Activated CD4-positive, alpha-beta T cell treated with anti-CD3 and anti-CD28 coated beads, Interleukin-2, amount 10 ng/mL, durations not matched to agents 7 days and 5 days (primary cell): Measurements from ENCODE around the gene MRPS18B. TPM values are rescaled to one million over a fixed set of nuclear protein-coding genes. Genes with fewer than 3 reads are reported as not detected.
A peak's percentile ranks its signal among the peaks of the same experiment; 100 is the strongest.
"Not testable (repeated sequence)": the region's sequence is repeated elsewhere in the genome, so short reads cannot be mapped to it uniquely, and the experiment has no call there.

Source experiments
- CTCF ChIA-PET: fragments of 350-600 bp; sonication (Branson Sonifier 250); formaldehyde crosslinking; loops from one replicate; lab custom pipeline; 2021; ENCODE audit warnings: antibody characterized with exemption; lab: Charles Lee
- POLR2A ChIA-PET: fragments of 350-600 bp; sonication (Branson Sonifier 250); formaldehyde crosslinking; loops from one replicate; lab custom pipeline; 2021; ENCODE audit warnings: antibody characterized with exemption; lab: Charles Lee
- DNase-seq: peaks from one replicate; pipeline ENCODE4 v3.0.0-alpha.2; 2020
- H3K27ac Mint-ChIP-seq: one replicate; pipeline ENCODE4 v1.8.0; 2021; ENCODE audit warnings: mild to moderate bottlenecking, moderate library complexity, mixed read lengths
- H3K27me3 Mint-ChIP-seq: one replicate; pipeline ENCODE4 v1.8.0; 2021; ENCODE audit warnings: mixed read lengths
- H3K36me3 Mint-ChIP-seq: one replicate; pipeline ENCODE4 v1.8.0; 2021; ENCODE audit warnings: low read depth, mixed read lengths
- H3K4me1 Mint-ChIP-seq: one replicate; pipeline ENCODE4 v1.8.0; 2021; ENCODE audit warnings: mixed read lengths
- H3K4me3 Mint-ChIP-seq: one replicate; pipeline ENCODE4 v1.8.0; 2021; ENCODE audit warnings: mild to moderate bottlenecking, moderate library complexity, mixed read lengths
- H3K9me3 Mint-ChIP-seq: one replicate; pipeline ENCODE4 v1.8.0; 2021; ENCODE audit warnings: mixed read lengths
- total RNA-seq, 2 experiments: library from RNA; stranded (reverse); gene quantifications; one replicate each; pipeline ENCODE4 v1.2.3, GENCODE V29; 2021

MRPS18B gene
- total RNA-seq, 2 experiments from 2014 or later, result 41.4 to 44.4 TPM

DNA sequence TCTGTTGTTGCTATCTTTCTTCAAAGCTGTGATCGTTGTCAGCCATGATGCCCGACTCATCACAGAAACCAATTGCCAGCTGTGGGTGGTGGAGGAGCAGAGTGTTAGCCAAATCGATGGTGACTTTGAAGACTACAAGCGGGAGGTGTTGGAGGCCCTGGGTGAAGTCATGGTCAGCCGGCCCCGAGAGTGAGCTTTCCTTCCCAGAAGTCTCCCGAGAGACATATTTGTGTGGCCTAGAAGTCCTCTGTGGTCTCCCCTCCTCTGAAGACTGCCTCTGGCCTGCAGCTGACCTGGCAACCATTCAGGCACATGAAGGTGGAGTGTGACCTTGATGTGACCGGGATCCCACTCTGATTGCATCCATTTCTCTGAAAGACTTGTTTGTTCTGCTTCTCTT is 27.1 kb upstream of the MRPS18B start:
- DNase-seq, result no peak
- POLR2A ChIA-PET, result no interaction called here
- H3K4me3 Mint-ChIP-seq, result no peak overlapping the region
- no peaks in the 10 kb centered on the region for H3K27me3 Mint-ChIP-seq
- no peaks in the 10 kb centered on the region for H3K9me3 Mint-ChIP-seq
- H3K4me1 Mint-ChIP-seq, result peaks cover 3% of the 10 kb centered on the region
- H3K27ac Mint-ChIP-seq, result no peak overlapping the region
- peaks cover 58% of the 10 kb centered on the region for H3K36me3 Mint-ChIP-seq
- CTCF ChIA-PET, result interaction anchor here (0.7 to 1.9 kb wide), 6 partner anchors 13 to 165 kb away, joined by 3 to 7 read pairs (median 4); no protein-coding TSS in a partner anchor

DNA sequence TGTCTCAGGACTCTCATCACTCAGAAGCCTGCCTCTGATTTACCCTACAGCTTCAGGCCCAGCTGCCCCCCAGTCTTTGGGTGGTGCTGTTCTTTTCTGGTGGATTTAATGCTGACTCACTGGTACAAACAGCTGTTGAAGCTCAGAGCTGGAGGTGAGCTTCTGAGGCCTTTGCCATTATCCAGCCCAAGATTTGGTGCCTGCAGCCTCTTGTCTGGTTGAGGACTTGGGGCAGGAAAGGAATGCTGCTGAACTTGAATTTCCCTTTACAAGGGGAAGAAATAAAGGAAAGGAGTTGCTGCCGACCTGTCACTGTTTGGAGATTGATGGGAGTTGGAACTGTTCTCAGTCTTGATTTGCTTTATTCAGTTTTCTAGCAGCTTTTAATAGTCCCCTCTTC is 26.6 kb upstream of the MRPS18B start:
- DNase-seq, result no peak
- ChIA-PET CTCF (interaction anchor here (0.8 to 1.9 kb wide), 4 partner anchors 22 to 140 kb away, joined by 3 to 7 read pairs (median 6); no protein-coding TSS in a partner anchor), POLR2A (no interaction called here)
- Mint-ChIP-seq H3K27ac (no peak overlapping the region), H3K9me3 (no peaks in the 10 kb centered on the region), H3K4me1 (peaks cover 3% of the 10 kb centered on the region), H3K4me3 (no peak overlapping the region), H3K36me3 (peaks cover 56% of the 10 kb centered on the region), H3K27me3 (no peaks in the 10 kb centered on the region)

DNA sequence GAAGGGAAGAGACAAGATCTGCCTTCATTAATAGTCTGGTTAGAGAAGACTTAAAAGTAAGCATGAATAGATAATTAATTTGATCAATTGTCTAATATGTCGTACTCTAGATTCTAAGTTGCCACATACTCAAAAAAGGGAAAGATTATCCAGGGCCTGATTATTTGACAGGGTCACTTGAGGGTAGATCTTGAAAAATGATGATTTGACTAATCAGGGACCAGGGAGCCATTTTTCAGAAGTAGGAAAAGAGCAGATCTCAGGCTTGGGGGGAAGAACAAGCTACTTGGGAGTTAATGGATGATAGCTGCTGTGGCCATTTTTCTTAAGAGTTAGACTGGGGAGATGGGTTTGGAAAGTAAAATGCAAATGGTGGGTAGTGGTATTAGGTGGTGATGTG is 25.4 kb upstream of the MRPS18B start:
- POLR2A ChIA-PET, result no interaction called here
- Mint-ChIP-seq H3K27me3 (no peaks in the 10 kb centered on the region), H3K9me3 (no peaks in the 10 kb centered on the region), H3K27ac (no peak overlapping the region), H3K4me3 (no peak overlapping the region), H3K36me3 (peaks cover 51% of the 10 kb centered on the region), H3K4me1 (peaks cover 5% of the 10 kb centered on the region)
- DNase-seq, result no peak
- CTCF ChIA-PET, result interaction anchor here (1.5 kb wide), 1 partner anchor 15 kb away, joined by 4 read pairs; no protein-coding TSS in a partner anchor

DNA sequence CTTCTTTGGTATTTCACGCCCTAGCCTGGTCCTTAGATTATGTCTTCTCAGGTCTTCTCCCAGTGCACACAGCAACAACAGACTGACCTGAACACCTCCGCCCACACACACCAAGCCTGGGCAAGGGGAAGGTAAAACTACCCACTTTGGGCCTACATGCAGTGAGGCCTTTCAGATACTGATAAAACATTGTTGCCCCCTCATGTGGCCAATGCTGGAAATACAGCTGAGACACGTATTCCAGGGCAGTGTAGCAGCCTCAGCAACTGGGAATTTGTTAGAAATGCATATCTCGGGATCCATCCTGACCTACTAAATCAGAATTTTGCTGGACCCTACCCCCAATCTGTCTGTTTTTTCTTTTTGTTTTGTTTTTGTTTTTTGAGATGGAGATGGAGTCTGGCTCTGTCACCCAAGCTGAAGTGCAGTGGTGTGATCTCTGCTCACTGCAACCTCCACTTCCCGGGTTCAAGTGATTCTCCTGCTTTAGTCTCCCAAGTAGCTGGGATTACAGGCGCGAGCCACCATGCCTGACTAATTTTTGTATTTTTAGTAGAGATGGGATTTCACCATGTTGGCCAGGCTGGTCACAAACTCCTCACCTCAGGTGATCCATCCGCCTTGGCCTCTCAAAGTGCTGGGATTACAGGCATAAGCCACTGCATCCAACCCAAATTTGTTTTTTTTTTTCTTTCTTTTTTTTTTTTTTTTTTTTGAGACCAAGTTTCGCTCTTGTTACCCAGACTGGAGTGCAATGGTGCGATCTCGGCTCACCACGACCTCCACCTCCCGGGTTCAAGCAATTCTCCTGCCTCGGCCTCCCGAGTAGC is 20.1 kb upstream of the MRPS18B start:
- H3K27ac Mint-ChIP-seq, result peak overlapping the region; percentile 74

DNA sequence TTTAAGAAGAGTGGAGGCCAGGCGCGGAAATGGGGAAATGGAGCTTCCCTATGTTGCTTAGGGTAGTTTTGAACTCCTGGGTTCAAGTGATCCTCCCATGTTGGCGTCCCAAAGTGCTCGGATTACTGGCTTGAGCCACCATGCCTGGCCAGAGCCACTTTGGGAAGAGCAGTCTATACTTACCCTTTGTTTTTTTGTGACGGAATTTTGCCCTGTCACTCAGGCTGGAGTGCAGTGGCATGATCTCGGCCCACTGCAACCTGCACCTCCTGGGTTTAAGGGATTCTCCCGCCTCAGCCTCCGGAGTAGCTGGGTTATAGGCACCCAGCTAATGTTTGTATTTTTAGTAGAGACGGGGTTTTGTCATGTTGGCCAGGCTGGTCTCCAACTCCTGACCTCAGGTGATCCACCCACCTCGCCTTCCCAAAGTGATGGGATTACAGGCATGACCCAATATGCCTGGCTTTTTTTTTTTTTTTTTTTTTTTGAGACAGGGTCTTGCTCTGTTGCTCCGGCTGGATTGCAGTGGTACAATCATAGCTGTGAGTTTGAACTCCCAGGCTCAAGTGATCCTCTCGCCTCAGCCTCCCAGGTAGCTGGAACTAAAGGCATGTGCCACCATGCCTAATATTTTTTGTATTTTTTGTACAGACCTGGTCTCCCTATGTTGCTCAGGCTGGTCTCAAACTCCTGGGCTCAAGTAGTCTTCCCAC is 18.6 kb upstream of the MRPS18B start:
- Mint-ChIP-seq H3K27me3 (no peaks in the 10 kb centered on the region), H3K4me1 (peaks cover 19% of the 10 kb centered on the region), H3K36me3 (peaks cover 31% of the 10 kb centered on the region), H3K9me3 (no peaks in the 10 kb centered on the region), H3K27ac (no peak overlapping the region), H3K4me3 (no peak overlapping the region)
- CTCF ChIA-PET, result interaction anchor here (0.8 to 4.9 kb wide), 8 partner anchors 16 to 123 kb away, joined by 3 to 17 read pairs (median 6); partner anchors contain the start of gene ABCF1
- POLR2A ChIA-PET, result no interaction called here
- no peak for DNase-seq

More for the DNA sequence above, 20.1 kb upstream of the MRPS18B start:
- not testable (repeated sequence) for H3K27me3 Mint-ChIP-seq, H3K9me3 Mint-ChIP-seq, H3K4me1 Mint-ChIP-seq, H3K4me3 Mint-ChIP-seq
- CTCF ChIA-PET, result interaction anchor here (0.7 to 4.9 kb wide), 24 partner anchors 8 to 133 kb away, joined by 3 to 21 read pairs (median 5); partner anchors contain the start of genes MDC1, MRPS18B and PPP1R10
- POLR2A ChIA-PET, result interaction anchor here (0.6 to 1.6 kb wide), 2 partner anchors 67 to 116 kb away, joined by 5 to 11 read pairs; no protein-coding TSS in a partner anchor
- peaks cover 18% of the 10 kb centered on the region for H3K36me3 Mint-ChIP-seq
- DNase-seq, result peak; percentile 87

DNA sequence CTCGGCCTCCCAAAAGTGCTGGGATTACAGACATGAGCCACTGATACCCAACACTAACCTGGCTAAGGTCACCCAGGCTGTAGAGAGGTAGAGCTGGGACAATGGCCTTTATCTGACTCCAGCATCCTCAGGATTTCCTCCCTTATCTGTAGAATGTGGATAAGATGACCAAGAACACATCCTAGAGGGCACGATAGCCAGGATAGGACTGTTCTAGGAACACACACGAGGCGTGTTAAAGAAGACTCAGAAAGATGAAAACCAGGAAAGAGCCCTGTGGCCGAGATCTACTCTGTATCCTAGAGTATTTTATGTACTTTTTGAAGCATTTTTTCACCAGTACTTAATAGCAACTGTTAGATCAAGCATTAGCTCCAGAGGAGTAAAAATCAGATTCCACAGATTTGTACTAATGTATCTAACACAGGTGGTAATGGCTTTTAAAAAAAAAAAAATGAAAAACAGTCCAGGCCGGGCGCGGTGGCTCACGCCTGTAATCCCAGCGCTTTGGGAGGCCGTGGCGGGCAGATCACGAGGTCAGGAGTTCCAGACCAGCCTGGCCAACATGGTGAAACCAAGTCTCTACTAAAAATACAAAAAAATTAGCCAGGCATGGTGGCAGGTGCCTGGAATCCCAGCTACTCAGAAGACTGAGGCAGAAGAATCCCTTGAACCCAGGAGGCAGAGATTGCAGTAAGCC is 17.9 kb upstream of the MRPS18B start:
- peaks cover 33% of the 10 kb centered on the region for H3K36me3 Mint-ChIP-seq
- no peak for DNase-seq
- H3K4me1 Mint-ChIP-seq, result peaks cover 19% of the 10 kb centered on the region
- peak overlapping the region; percentile 36 for H3K27ac Mint-ChIP-seq
- H3K9me3 Mint-ChIP-seq, result no peaks in the 10 kb centered on the region
- no peak overlapping the region for H3K4me3 Mint-ChIP-seq
- H3K27me3 Mint-ChIP-seq, result no peaks in the 10 kb centered on the region
- ChIA-PET CTCF (interaction anchor here (0.8 to 4.9 kb wide), 9 partner anchors 13 to 118 kb away, joined by 3 to 17 read pairs (median 4); no protein-coding TSS in a partner anchor), POLR2A (interaction anchor here (0.6 kb wide), 1 partner anchor 12 kb away, joined by 7 read pairs; no protein-coding TSS in a partner anchor)

DNA sequence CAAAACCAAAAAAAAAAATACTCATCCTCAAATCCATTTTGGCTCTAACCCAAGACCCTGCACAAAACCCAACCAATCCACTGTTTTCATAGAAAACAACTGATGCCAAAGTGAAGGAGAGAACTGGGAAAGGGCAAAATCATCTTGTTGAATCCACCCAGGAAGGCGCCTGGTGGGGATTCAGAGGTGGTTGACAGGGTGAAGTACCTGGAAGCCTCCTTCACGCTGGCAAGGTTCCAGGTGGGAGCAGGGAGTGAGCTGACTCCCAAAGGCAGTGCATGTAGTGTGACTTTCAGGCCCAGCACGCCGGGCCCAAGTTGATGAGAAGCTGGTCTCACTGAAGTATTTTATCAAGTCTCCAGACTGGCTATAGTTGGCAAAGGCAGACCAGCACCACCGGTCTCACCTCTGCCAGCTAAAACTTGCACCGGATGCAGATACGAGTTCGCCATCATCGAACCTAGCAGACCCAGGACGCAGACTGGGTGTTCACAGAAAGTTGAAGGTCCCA is 17.1 kb upstream of the MRPS18B start:
- POLR2A ChIA-PET, result interaction anchor here (0.6 kb wide), 3 partner anchors 13 to 60 kb away, joined by 4 to 7 read pairs (median 7); no protein-coding TSS in a partner anchor
- H3K27ac Mint-ChIP-seq, result peak overlapping the region; percentile 11

DNA sequence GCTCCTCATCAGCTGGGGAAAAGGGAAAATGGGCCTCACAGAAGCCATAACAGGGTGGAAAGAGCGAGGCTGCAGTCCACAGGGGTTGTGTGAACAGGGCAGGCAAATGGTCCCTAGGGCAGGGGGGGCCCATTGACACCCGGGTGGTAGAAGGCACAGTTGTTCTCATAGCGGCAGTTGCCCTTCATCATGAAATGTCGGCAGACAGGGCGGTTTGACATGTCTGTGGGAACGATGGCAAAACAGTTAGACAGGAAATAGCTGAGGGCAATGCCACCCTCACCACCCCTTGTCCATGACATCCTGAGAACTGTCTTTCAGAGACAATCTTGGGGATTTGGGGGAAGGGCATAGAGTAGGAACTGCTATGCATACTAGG is 16.2 kb upstream of the MRPS18B start:
- CTCF ChIA-PET, result interaction anchor here (0.6 to 1.9 kb wide), 5 partner anchors 9 to 434 kb away, joined by 3 to 5 read pairs (median 3); no protein-coding TSS in a partner anchor
- no peak for DNase-seq
- Mint-ChIP-seq H3K36me3 (peaks cover 43% of the 10 kb centered on the region), H3K4me1 (peaks cover 24% of the 10 kb centered on the region), H3K9me3 (no peaks in the 10 kb centered on the region), H3K27me3 (no peaks in the 10 kb centered on the region), H3K4me3 (no peak overlapping the region), H3K27ac (peak overlapping the region; percentile 52)
- POLR2A ChIA-PET, result interaction anchor here (0.6 kb wide), 3 partner anchors 12 to 120 kb away, joined by 3 to 7 read pairs (median 4); no protein-coding TSS in a partner anchor

More for the DNA sequence above, 17.1 kb upstream of the MRPS18B start:
- Mint-ChIP-seq H3K9me3 (no peaks in the 10 kb centered on the region), H3K36me3 (peaks cover 36% of the 10 kb centered on the region), H3K27me3 (no peaks in the 10 kb centered on the region), H3K4me1 (peaks cover 18% of the 10 kb centered on the region), H3K4me3 (no peak overlapping the region)
- DNase-seq, result no peak
- CTCF ChIA-PET, result interaction anchor here (0.9 to 4.9 kb wide), 7 partner anchors 12 to 118 kb away, joined by 3 to 17 read pairs (median 4); no protein-coding TSS in a partner anchor

DNA sequence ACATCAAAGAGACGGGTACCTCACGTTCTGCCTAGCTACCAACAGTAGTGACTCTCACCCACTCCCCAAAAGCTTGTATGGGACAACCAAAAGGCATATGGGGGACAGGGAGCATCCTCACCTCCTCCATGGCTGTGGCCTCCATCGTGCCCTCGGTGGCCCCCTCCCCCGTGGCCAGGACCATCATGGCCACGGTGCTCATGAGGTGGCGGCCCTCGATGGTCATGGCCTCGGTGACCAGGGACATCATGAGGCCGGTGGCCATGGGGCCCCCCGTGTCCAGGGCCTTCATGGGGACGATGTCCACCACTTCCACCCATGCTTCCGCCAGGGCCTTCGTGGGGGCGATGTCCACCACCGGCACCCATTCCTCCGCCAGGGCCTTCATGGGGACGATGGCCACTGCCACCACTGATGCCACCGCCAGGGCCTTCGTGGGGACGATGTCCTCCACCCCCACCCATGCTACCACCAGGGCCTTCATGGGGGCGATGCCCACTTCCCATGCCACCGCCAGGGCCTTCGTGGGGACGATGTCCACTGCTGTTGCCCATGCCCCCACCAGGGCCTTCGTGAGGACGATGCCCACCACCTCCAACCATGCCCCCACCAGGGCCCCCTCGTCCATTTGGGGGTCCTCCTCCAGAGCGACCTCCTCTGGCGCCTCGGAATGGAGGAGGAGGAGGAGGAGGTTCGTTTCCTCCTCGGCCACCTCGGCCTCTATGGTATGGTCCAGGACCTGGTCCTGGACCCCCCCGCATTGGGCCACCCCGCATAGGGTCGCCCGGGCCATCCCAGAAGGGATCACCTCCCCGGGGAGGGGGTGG is 15.6 kb upstream of the MRPS18B start:
- CTCF ChIA-PET, result interaction anchor here (0.6 to 1.9 kb wide), 4 partner anchors 11 to 434 kb away, joined by 3 to 5 read pairs (median 4); no protein-coding TSS in a partner anchor
- Mint-ChIP-seq H3K4me1 (peaks cover 28% of the 10 kb centered on the region), H3K9me3 (no peaks in the 10 kb centered on the region), H3K27me3 (no peaks in the 10 kb centered on the region), H3K27ac (no peak overlapping the region), H3K4me3 (no peak overlapping the region), H3K36me3 (peaks cover 47% of the 10 kb centered on the region)
- POLR2A ChIA-PET, result no interaction called here
- no peak for DNase-seq

DNA sequence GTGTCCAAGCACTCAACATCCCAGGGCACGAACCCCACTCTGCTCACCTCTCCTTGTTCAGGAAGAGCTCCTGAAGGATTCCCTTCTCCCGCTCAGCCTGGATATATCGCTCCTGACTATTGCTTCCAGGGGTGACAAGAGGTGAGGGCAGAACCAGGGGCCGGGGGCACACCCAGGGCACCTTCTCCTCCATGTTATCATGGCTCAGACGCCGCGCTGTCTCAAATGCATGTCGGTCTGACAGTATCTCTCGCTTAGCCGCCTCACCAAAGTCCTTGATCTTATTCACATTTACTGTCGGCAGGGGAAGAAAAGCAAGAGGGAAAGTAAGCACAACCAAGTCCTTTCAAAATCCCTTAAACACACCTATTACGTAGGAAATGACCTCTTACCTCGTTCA is 13.7 kb upstream of the MRPS18B start:
- no peak overlapping the region for H3K4me3 Mint-ChIP-seq
- no peaks in the 10 kb centered on the region for H3K9me3 Mint-ChIP-seq
- ChIA-PET CTCF (interaction anchor here (1.0 kb wide), 1 partner anchor 11 kb away, joined by 3 read pairs; no protein-coding TSS in a partner anchor), POLR2A (no interaction called here)
- H3K27me3 Mint-ChIP-seq, result no peaks in the 10 kb centered on the region
- H3K36me3 Mint-ChIP-seq, result peaks cover 60% of the 10 kb centered on the region
- H3K27ac Mint-ChIP-seq, result no peak overlapping the region
- peaks cover 34% of the 10 kb centered on the region for H3K4me1 Mint-ChIP-seq
- no peak for DNase-seq

DNA sequence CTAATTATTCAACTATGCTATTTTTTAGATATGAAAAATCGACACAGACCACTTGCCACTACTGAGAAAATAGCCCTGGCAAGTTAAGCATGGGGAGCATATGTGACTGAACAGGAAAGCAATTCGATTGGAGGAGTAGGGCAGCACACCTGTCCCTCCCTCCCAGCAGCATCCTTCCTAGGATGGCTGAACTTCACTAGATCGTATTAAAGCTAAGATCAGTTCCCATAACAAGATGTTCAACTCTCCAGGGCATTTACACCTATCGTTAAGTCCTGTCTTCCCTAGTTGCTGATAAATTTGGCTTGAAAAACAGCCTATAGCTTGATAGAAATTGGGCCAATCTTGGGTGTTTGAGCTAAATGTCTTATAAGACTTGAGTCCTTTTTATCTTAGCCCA is 7.6 kb upstream of the MRPS18B start:
- Mint-ChIP-seq H3K9me3 (no peaks in the 10 kb centered on the region), H3K4me3 (no peak overlapping the region), H3K27me3 (no peaks in the 10 kb centered on the region), H3K27ac (peak overlapping the region; percentile 76), H3K4me1 (peaks cover 75% of the 10 kb centered on the region), H3K36me3 (peaks cover 79% of the 10 kb centered on the region)
- ChIA-PET POLR2A (no interaction called here), CTCF (interaction anchor here (0.6 to 2.0 kb wide), 5 partner anchors 9 to 125 kb away, joined by 3 to 9 read pairs (median 3); no protein-coding TSS in a partner anchor)
- DNase-seq, result no peak
